BLaER1 treated with 17β-estradiol and CSF1 and Interleukin-3, amounts not matched to agents 10 nM and 100 nM (cell line): ENCODE data around the gene OPRL1.
A peak's percentile ranks its signal among the peaks of the same experiment; 100 is the strongest.

Experiments used
- H3K27ac ChIP-seq, 11 experiments: shearing (Covaris generic); formaldehyde crosslinking; 2 replicates each; pipeline ENCODE4 v1.8.1; 2022
- H3K27me3 ChIP-seq, 11 experiments: shearing (Covaris generic); formaldehyde crosslinking; 2 replicates each; pipeline ENCODE4 v1.8.1; 2022
- H3K36me3 ChIP-seq, 11 experiments: shearing (Covaris generic); formaldehyde crosslinking; 2 replicates each; pipeline ENCODE4 v1.8.1; 2022
- H3K4me1 ChIP-seq, 10 experiments: shearing (Covaris generic); formaldehyde crosslinking; 2 replicates each; pipeline ENCODE4 v1.8.1; 2022
- H3K4me2 ChIP-seq, 11 experiments: shearing (Covaris generic); formaldehyde crosslinking; 2 replicates each; pipeline ENCODE4 v1.8.1; 2022
- H3K4me3 ChIP-seq, 10 experiments: shearing (Covaris generic); formaldehyde crosslinking; 2 replicates each; pipeline ENCODE4 v1.8.1; 2022
- H3K9ac ChIP-seq, 11 experiments: shearing (Covaris generic); formaldehyde crosslinking; 2 replicates each; pipeline ENCODE4 v1.8.1; 2022
- H3K9me3 ChIP-seq, 11 experiments: shearing (Covaris generic); formaldehyde crosslinking; replicated peaks in 1 of 11; 2 replicates each; pipeline ENCODE4 v1.8.1; 2022
- H4K20me1 ChIP-seq, 11 experiments: shearing (Covaris generic); formaldehyde crosslinking; 2 replicates each; pipeline ENCODE4 v1.8.1; 2022
- Cebpa-rat ChIP-seq, 11 experiments: shearing (Covaris generic); IDR thresholded peaks; 2 replicates each; pipeline ENCODE4 v1.8.1; 2022

The OPRL1 gene

DNA sequence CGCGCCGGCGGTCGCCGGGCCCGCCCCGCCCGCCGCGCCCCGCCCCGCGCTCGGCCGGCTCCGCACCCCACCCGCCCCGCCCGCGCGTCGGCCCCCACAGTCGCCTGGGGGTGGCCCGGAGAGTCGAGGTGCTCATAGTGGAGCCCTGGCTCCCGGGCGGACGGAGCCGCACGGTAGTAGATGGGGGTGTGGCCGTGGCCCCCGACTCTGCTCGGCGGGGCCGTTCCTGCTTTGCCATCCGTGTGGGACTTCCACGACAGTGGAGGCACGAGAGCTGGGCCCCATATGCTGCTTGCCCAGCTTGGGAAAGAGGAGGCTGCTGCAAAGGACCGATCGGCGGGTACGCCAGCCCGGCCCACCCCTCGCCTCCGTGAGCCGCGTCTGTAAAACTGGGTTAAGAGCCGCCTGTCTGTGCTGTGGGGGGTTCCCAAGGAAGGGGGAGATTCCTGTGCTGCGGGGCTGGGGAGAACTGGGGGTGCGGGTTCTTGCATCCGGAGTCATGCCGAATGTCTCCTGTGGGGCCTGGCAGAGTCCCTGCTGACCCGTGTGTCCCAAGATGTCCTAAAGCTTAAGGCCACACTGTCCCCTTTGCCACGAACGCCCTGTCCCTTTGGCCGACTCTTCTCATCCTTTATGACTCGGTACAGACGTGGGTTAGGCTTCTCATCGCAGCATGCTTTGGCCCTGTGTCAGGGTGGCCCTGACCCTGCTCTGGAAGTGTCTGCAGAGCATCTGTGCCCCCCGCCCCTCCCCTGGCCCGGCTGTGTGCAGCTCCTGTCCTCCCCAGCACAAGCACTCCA is at the start of gene OPRL1:
OPRL1 (plus strand) TSS at position 70 of the 800 bp plus-strand sequence. CDS start 12,639 bp downstream, outside the sequence.
- peak within 1 kb of the TSS; percentile 97 to 100 (median 100) for H3K4me2 ChIP-seq
- TF ChIP-seq Cebpa-rat (IDR thresholded peaks at IDR 0.05) = no peak
- peaks cover 16 to 56% (median 37%) of the 10 kb centered on the region in 11 experiments; a peak in 20 of 22 replicates for H4K20me1 ChIP-seq
- H3K36me3 ChIP-seq = peaks cover 0 to 16% (median 12%) of the 10 kb centered on the region in 11 experiments; a peak in 17 of 22 replicates
- peaks cover 52 to 86% (median 74%) of the 10 kb centered on the region in 10 experiments for H3K4me1 ChIP-seq
- H3K4me3 ChIP-seq = peak within 1 kb of the TSS; percentile 75 to 98 (median 88)
- H3K27ac ChIP-seq = peak within 1 kb of the TSS; percentile 85 to 95 (median 92)
- no peaks in the 10 kb centered on the region for H3K9me3 ChIP-seq
- peak within 1 kb of the TSS; percentile 86 to 93 (median 91) for H3K9ac ChIP-seq
- H3K27me3 ChIP-seq = peaks cover 16 to 25% (median 21%) of the 10 kb centered on the region in 11 experiments

GRCh38 chr20:64030371-64031134 is 49.3 kb upstream of the OPRL1 start:
- Histone ChIP-seq H3K4me2 (no peak overlapping the region), H3K27ac (no peak overlapping the region), H3K27me3 (no peaks in the 10 kb centered on the region), H3K4me1 (peaks cover under 1 to 8% (median 5%) of the 10 kb centered on the region in 10 experiments; a peak in 17 of 20 replicates), H3K9ac (no peak overlapping the region), H4K20me1 (peaks cover 0 to 88% (median 41%) of the 10 kb centered on the region in 11 experiments; a peak in 18 of 22 replicates), H3K9me3 (no peaks in the 10 kb centered on the region), H3K4me3 (no peak overlapping the region), H3K36me3 (peaks cover 77 to 100% (median 94%) of the 10 kb centered on the region in 11 experiments)
- no peak for TF ChIP-seq Cebpa-rat (IDR thresholded peaks at IDR 0.05)

GRCh38 chr20:64031822-64032314 is 48.0 kb upstream of the OPRL1 start:
- Histone ChIP-seq H3K4me1 (peaks cover 12 to 21% (median 18%) of the 10 kb centered on the region in 10 experiments; a peak in 19 of 20 replicates), H3K9me3 (no peaks in the 10 kb centered on the region), H3K27me3 (peaks cover 0 to 12% (median 2%) of the 10 kb centered on the region in 11 experiments; a peak in 16 of 22 replicates), H3K4me2 (no peak overlapping the region), H4K20me1 (peaks cover 0 to 94% (median 53%) of the 10 kb centered on the region in 11 experiments; a peak in 20 of 22 replicates), H3K9ac (no peak overlapping the region), H3K27ac (no peak overlapping the region), H3K4me3 (no peak overlapping the region), H3K36me3 (peaks cover 63 to 91% (median 81%) of the 10 kb centered on the region in 11 experiments)
- TF ChIP-seq Cebpa-rat (IDR thresholded peaks at IDR 0.05) = no peak

DNA sequence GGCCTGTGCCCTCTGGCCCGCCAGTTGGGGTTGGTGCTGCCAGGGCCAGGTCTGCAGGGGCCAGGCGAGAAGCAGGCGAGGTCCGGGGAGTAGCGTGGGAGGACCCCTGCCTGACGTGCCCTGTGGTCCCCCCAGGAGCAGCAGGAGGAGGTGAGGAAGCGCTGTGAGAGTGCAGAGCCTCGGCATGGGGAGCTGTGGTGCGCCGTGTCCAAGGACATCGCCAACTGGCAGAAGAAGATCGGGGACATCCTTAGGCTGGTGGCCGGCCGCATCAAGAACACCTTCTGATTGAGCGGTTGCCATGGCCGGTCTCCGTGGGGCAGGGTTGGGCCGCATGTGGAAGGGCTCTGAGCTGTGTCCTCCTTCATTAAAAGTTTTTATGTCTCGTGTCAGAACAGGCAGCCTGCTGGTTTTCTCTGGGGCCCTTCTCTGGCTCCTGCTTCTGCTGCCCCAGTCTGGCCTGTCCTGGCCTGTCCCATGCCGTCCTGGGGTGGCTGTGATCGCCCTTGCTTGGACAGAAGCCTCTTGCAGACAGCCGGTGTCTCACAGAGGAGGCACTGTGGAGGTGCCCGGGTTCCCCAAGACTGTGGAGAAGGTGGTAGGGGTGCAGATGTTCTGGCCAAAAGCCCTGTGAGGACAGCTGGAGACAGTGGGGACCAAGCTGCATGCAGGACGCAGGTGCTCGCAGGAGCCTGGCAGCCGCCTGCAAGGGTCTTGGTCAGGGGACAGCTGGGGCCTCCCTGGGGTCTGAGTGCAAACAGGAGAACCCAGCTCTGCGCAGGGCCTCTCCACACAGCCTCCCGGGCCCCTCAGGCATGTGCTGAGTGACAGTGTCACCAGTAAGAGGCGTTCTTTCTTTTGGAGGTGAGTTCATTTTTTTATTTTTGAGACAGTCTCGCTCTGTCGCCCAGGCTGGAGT is 46.9 kb upstream of the OPRL1 start:
- peaks cover 0 to 97% (median 55%) of the 10 kb centered on the region in 11 experiments; a peak in 20 of 22 replicates for H4K20me1 ChIP-seq

DNA sequence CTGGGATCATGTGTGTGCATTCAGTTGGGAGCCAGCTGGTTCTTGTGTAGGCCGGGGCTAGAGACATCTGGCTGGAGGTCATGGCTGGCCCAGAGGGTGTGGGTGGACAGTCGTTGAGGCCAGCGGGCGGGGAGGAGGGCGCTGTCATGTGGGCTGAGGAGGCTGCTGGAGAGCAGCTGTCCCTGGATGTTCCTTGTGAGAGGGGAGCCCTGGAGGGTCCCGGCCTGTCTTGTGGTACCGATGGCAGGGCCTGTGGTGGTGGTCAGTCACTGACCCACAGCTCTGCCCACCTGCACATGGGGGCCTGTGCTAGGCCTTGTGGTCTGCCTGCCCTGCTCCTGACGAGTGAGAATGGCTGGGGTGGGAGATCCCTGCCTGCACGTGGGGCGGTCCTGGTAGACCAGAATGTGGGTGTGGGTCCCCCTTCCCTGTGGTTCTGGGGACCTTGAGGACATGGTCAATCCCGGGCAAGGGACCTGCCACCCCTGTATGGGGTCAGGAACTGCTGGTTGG is 45.8 kb upstream of the OPRL1 start:
- Histone ChIP-seq H3K4me1 (peaks cover 17 to 43% (median 38%) of the 10 kb centered on the region in 10 experiments), H3K27me3 (peaks cover 14 to 29% (median 22%) of the 10 kb centered on the region in 11 experiments; a peak in 20 of 22 replicates), H4K20me1 (peaks cover 0 to 92% (median 50%) of the 10 kb centered on the region in 11 experiments; a peak in 20 of 22 replicates), H3K36me3 (peaks cover 42 to 69% (median 60%) of the 10 kb centered on the region in 11 experiments), H3K4me3 (no peak overlapping the region), H3K9me3 (no peaks in the 10 kb centered on the region), H3K4me2 (no peak overlapping the region), H3K9ac (no peak overlapping the region), H3K27ac (no peak overlapping the region)
- no peak for TF ChIP-seq Cebpa-rat (IDR thresholded peaks at IDR 0.05)

More for the DNA sequence above, 46.9 kb upstream of the OPRL1 start:
- H3K9me3 ChIP-seq = no peaks in the 10 kb centered on the region
- no peak for TF ChIP-seq Cebpa-rat (IDR thresholded peaks at IDR 0.05)
- no peak overlapping the region for H3K27ac ChIP-seq
- peaks cover 7 to 23% (median 13%) of the 10 kb centered on the region in 11 experiments; a peak in 20 of 22 replicates for H3K27me3 ChIP-seq
- H3K4me3 ChIP-seq = no peak overlapping the region
- peaks cover 52 to 80% (median 70%) of the 10 kb centered on the region in 11 experiments for H3K36me3 ChIP-seq
- H3K4me1 ChIP-seq = peaks cover 12 to 32% (median 29%) of the 10 kb centered on the region in 10 experiments; a peak in 19 of 20 replicates
- H3K4me2 ChIP-seq = no peak overlapping the region
- no peak overlapping the region for H3K9ac ChIP-seq

GRCh38 chr20:64035066-64035932 is 44.6 kb upstream of the OPRL1 start:
- Histone ChIP-seq H3K9ac (peak overlapping the region in 2 of 11 experiments; percentile 19 to 29; a peak in 3 of 22 replicates), H3K4me2 (peak overlapping the region in 10 of 11 experiments; percentile 38 to 100 (median 99); a peak in 19 of 22 replicates), H3K4me1 (peaks cover 29 to 55% (median 51%) of the 10 kb centered on the region in 10 experiments), H3K27ac (no peak overlapping the region; a peak in 1 of 22 replicates), H4K20me1 (peaks cover 0 to 80% (median 47%) of the 10 kb centered on the region in 11 experiments; a peak in 20 of 22 replicates), H3K9me3 (no peaks in the 10 kb centered on the region), H3K36me3 (peaks cover 29 to 57% (median 47%) of the 10 kb centered on the region in 11 experiments), H3K4me3 (no peak overlapping the region), H3K27me3 (peaks cover 26 to 39% (median 34%) of the 10 kb centered on the region in 11 experiments)
- TF ChIP-seq Cebpa-rat (IDR thresholded peaks at IDR 0.05) = no peak

GRCh38 chr20:64035933-64036345 is 43.9 kb upstream of the OPRL1 start, which contains the start of gene C20orf204:
TSS of gene C20orf204 (plus strand) at chr20:64036182. CDS start at chr20:64036324, 142 bp downstream.
- H3K27me3 ChIP-seq = peaks cover 33 to 45% (median 40%) of the 10 kb centered on the region in 11 experiments
- peaks cover 0 to 75% (median 43%) of the 10 kb centered on the region in 11 experiments; a peak in 20 of 22 replicates for H4K20me1 ChIP-seq
- peak within 1 kb of the TSS in 4 of 11 experiments; percentile 20 to 56 (median 38); a peak in 6 of 22 replicates for H3K27ac ChIP-seq
- peaks cover 35 to 62% (median 57%) of the 10 kb centered on the region in 10 experiments for H3K4me1 ChIP-seq
- TF ChIP-seq Cebpa-rat (IDR thresholded peaks at IDR 0.05) = no peak
- no peaks in the 10 kb centered on the region for H3K9me3 ChIP-seq
- peaks cover 23 to 50% (median 41%) of the 10 kb centered on the region in 11 experiments for H3K36me3 ChIP-seq
- peak within 1 kb of the TSS; percentile 19 to 100 (median 99); a peak in 21 of 22 replicates for H3K4me2 ChIP-seq
- H3K9ac ChIP-seq = peak within 1 kb of the TSS in 5 of 11 experiments; percentile 12 to 43 (median 39); a peak in 8 of 22 replicates
- H3K4me3 ChIP-seq = no peak within 1 kb of the TSS; a peak in 1 of 20 replicates
